GM12878 (cell line): ENCODE results near the gene UBE3C. TPM values are rescaled to one million over a fixed set of nuclear protein-coding genes. Genes with fewer than 3 reads are reported as not detected.

Experiments
- ATAC-seq: fragments of 200-7000 bp; cut with Tn5 transposase; 3 replicates; pipeline ENCODE4 v1.9.1; 2020; ENCODE audit warnings: mild to moderate bottlenecking, moderate library complexity
- BruUV-seq: library from RNA; stranded (reverse); fragments of 400-500 nt; replicated peaks from 2 replicates; lab custom pipeline; 2021; lab: Mats Ljungman, UMichigan
- CTCF ChIA-PET: fragments of 300-600 bp; sonication (Branson Sonifier 250); formaldehyde crosslinking; extraction: SDS; loops from one replicate; lab custom pipeline; 2021; ENCODE audit warnings: inconsistent platforms; lab: Yijun Ruan, JAX
- POLR2A ChIA-PET: fragments of 350-600 bp; formaldehyde crosslinking; extraction: SDS; loops from one replicate; lab custom pipeline; 2021; ENCODE audit warnings: inconsistent platforms; lab: Charles Lee
- RAD21 ChIA-PET: fragments of 300-600 bp; sonication (Branson Sonifier 250); formaldehyde crosslinking; loops from one replicate; lab custom pipeline; 2023; ENCODE audit warnings: antibody characterized with exemption; ENCODE audit not compliant: unreplicated experiment; lab: Charles Lee
- SMC1A ChIA-PET: fragments of 300-600 bp; sonication (Branson Sonifier 250); formaldehyde crosslinking; loops from one replicate; lab custom pipeline; 2023; ENCODE audit not compliant: unreplicated experiment, uncharacterized antibody; lab: Charles Lee
- DNase-seq: peaks from one replicate; pipeline ENCODE4 v3.0.0-alpha.2; 2011; ENCODE audit warnings: low read depth, low spot score
- FAIRE-seq: peaks from 3 replicates; lab custom pipeline; 2011; peaks lifted over from hg19 to GRCh38; lab: Jason Lieb, UNC
- H2AFZ ChIP-seq: 2 replicates; pipeline ENCODE4 v1.6.0; 2011; ENCODE audit warnings: low read depth, low read length, control low read depth; ENCODE audit not compliant: control insufficient read depth
- H3K27ac ChIP-seq: 2 replicates; pipeline ENCODE4 v1.5.1; 2011; ENCODE audit warnings: control low read depth; ENCODE audit not compliant: control insufficient read depth, insufficient read depth
- H3K27me3 ChIP-seq, 2 experiments: replicated peaks in 1 of 2; 2 replicates each; pipeline versions ENCODE4 v1.6.0 to v1.6.1; 2011; ENCODE audit warnings: low read length in 1 of 2; ENCODE audit not compliant: control insufficient read depth in 2 of 2, insufficient read depth in 2 of 2
- H3K36me3 ChIP-seq, 2 experiments: 2 replicates each; pipeline ENCODE4 v1.5.1; 2011; ENCODE audit warnings: low read length in 1 of 2; ENCODE audit not compliant: control insufficient read depth in 2 of 2, insufficient read depth in 2 of 2
- H3K4me1 ChIP-seq: 2 replicates; pipeline ENCODE4 v1.6.1; 2011; ENCODE audit warnings: mild to moderate bottlenecking, low read length, moderate library complexity, mixed read lengths; ENCODE audit not compliant: control insufficient read depth, insufficient read depth
- H3K4me2 ChIP-seq: 2 replicates; pipeline ENCODE4 v1.6.0; 2011; ENCODE audit warnings: control low read depth; ENCODE audit not compliant: control insufficient read depth, insufficient read depth
- H3K4me3 ChIP-seq: fragments of 200-600 bp; sonication (generic); 2 replicates; pipeline ENCODE4 v1.5.1; 2016
- H3K79me2 ChIP-seq: 2 replicates; pipeline ENCODE4 v1.6.0; 2011; ENCODE audit warnings: low read length; ENCODE audit not compliant: control insufficient read depth, insufficient read depth
- H3K9ac ChIP-seq: 2 replicates; pipeline ENCODE4 v1.8.0; 2011; ENCODE audit warnings: low read length, control low read depth, mixed read lengths; ENCODE audit not compliant: control insufficient read depth, insufficient read depth
- H3K9me3 ChIP-seq: replicated peaks from 3 replicates; pipeline ENCODE4 v1.5.1; 2011; ENCODE audit warnings: mild to moderate bottlenecking, low read length; ENCODE audit not compliant: control insufficient read depth, insufficient read depth
- H4K20me1 ChIP-seq: 2 replicates; pipeline ENCODE4 v1.6.0; 2011; ENCODE audit not compliant: control insufficient read depth, insufficient read depth
- CHD4 ChIP-seq: fragments of 200-600 bp; sonication (generic); IDR thresholded peaks from 2 replicates; pipeline ENCODE4 v1.6.1; 2016; ENCODE audit warnings: mild to moderate bottlenecking
- CTCF ChIP-seq, 3 experiments: IDR thresholded peaks in 2 of 3; conservative IDR thresholded peaks in 1 of 3; 2 replicates each; pipeline ENCODE4 v1.5.1; 2011; ENCODE audit warnings: low read depth in 3 of 3, low read length in 3 of 3, mild to moderate bottlenecking in 3 of 3, control low read depth in 2 of 3, moderate library complexity in 2 of 3, inconsistent platforms in 1 of 3, mixed read lengths in 1 of 3; ENCODE audit not compliant: control insufficient read depth in 2 of 3, insufficient read depth in 1 of 3; ENCODE audit errors: extremely low read depth in 1 of 3
- ESRRA ChIP-seq: IDR thresholded peaks from 2 replicates; pipeline ENCODE4 v1.6.1; 2012; ENCODE audit warnings: mild to moderate bottlenecking, low read length, improper control_type of control experiment
- HDAC6 ChIP-seq: fragments of 200-600 bp; sonication (generic); IDR thresholded peaks from one replicate; pipeline ENCODE4 v1.8.0; 2017; ENCODE audit warnings: antibody characterized with exemption; ENCODE audit not compliant: unreplicated experiment
- IRF5 ChIP-seq: fragments of 450-650 bp; IDR thresholded peaks from 2 replicates; pipeline ENCODE4 v1.6.1; 2017; ENCODE audit warnings: borderline replicate concordance
- PML ChIP-seq: IDR thresholded peaks from 2 replicates; pipeline ENCODE4 v1.6.1; 2012; ENCODE audit warnings: low read length, inconsistent platforms
- RAD21 ChIP-seq: IDR thresholded peaks from 2 replicates; pipeline ENCODE4 v1.6.1; 2011; ENCODE audit warnings: mild to moderate bottlenecking, low read depth, low read length, moderate library complexity; ENCODE audit not compliant: insufficient read depth
- RUNX3 ChIP-seq: IDR thresholded peaks from 2 replicates; pipeline ENCODE4 v1.6.1; 2012; ENCODE audit warnings: low read length, inconsistent platforms
- SKIL ChIP-seq: fragments of 450-650 bp; IDR thresholded peaks from 2 replicates; pipeline ENCODE4 v1.6.1; 2017; ENCODE audit warnings: mild to moderate bottlenecking, low read depth, inconsistent platforms; ENCODE audit not compliant: poor library complexity, severe bottlenecking
- SMAD1 ChIP-seq: fragments of 450-650 bp; IDR thresholded peaks from 2 replicates; pipeline ENCODE4 v1.6.1; 2018; ENCODE audit warnings: mild to moderate bottlenecking, low read depth; ENCODE audit not compliant: partially characterized antibody
- ZBTB33 ChIP-seq: fragments of 450-650 bp; IDR thresholded peaks from 2 replicates; pipeline ENCODE4 v1.6.1; 2017; ENCODE audit warnings: mild to moderate bottlenecking
- WGBS: methylation state at CpG from one replicate; pipeline ENCODE4 v1.1.6; 2016; ENCODE audit warnings: low lambda C conversion rate; ENCODE audit not compliant: insufficient replicate concordance, insufficient coverage; ENCODE audit errors: missing lambda C conversion rate; 5-methylcytosine and 5-hydroxymethylcytosine counted together
- in situ Hi-C: fragments of 300-500 bp; cut with MboI; formaldehyde crosslinking; loops from 9 replicates; pipeline ENCODE4 v1.14.3; 2018; ENCODE audit warnings: mixed read lengths
- intact Hi-C: fragments of 100-400 bp; cut with micrococcal nuclease; formaldehyde crosslinking; loops from one replicate; pipeline ENCODE4 v1.14.2; 2022; ENCODE audit not compliant: unreplicated experiment
- polyA plus RNA-seq, 11 experiments: library from polyadenylated mRNA; depleted of rRNA in 4 of 11; unstranded in 6 of 11; stranded (reverse) in 5 of 11; fragments of >200 nt; fragmentation: Nextera tagmentation in 4 of 11; fragmentation: Illumina TruSeq in 1 of 11; extraction: Ambion mirVana in 4 of 11; extraction: Trizol in 1 of 11; gene quantifications; 1 replicate in 1 of 11; 2 replicates in 10 of 11; pipeline versions ENCODE4 v1.2.1 to v1.2.3, GENCODE V29; 2011 to 2016; ENCODE audit warnings: inconsistent platforms in 2 of 11, missing spikeins in 2 of 11, low read depth in 1 of 11
- total RNA-seq, 4 experiments: library from RNA; depleted of rRNA in 3 of 4; stranded (reverse); fragments of >200 nt in 3 of 4; fragmentation: Illumina TruSeq in 1 of 4; extraction: Trizol in 1 of 4; gene quantifications; 2 replicates each; pipeline versions ENCODE4 v1.2.1 to v1.2.3, GENCODE V29; 2013 to 2021

Gene UBE3C
- total and polyA plus RNA-seq, 10 of the 15 experiments (the other 5 are each of a cell fraction or from before 2014, with no cell fraction given): 7.9 to 65.9 (median 45.2) TPM

- WGBS: 57% methylated on average over 8 of the region's 8 CpGs
- peaks cover 0 to 2% of the 10 kb centered on the region in 2 experiments; a peak in 3 of 4 replicates for H3K36me3 ChIP-seq
- no peaks in the 10 kb centered on the region for H3K4me1 ChIP-seq
- H2AFZ ChIP-seq: no peak overlapping the region
- in situ Hi-C loops (no loop called here), intact Hi-C loops (no loop called here)
- ChIA-PET CTCF (interaction anchor here (0.6 to 1.6 kb wide), 2 partner anchors 40 to 177 kb away, joined by 3 to 5 read pairs; no protein-coding TSS in a partner anchor), POLR2A (no interaction called here), SMC1A (interaction anchor here (1.4 kb wide), 1 partner anchor 10 kb away, joined by 3 read pairs; no protein-coding TSS in a partner anchor), RAD21 (interaction anchor here (1.0 kb wide), 1 partner anchor 43 kb away, joined by 3 read pairs; no protein-coding TSS in a partner anchor)
- H3K9ac ChIP-seq: no peak overlapping the region
- H3K4me2 ChIP-seq: no peak overlapping the region
- DNase-seq (no peak), FAIRE-seq (no peak), ATAC-seq (peak; percentile 47; the same call in 2 of the 3 replicates)
- H3K27me3 ChIP-seq: no peaks in the 10 kb centered on the region
- no peaks in the 10 kb centered on the region for H3K79me2 ChIP-seq
- no peak overlapping the region for H3K27ac ChIP-seq
- H3K9me3 ChIP-seq: no peaks in the 10 kb centered on the region
- no peak overlapping the region for H3K4me3 ChIP-seq
- H4K20me1 ChIP-seq: no peaks in the 10 kb centered on the region
- BruUV-seq: no TSS peak
- TF ChIP-seq RUNX3: no peak
- no peak for TF ChIP-seq ZBTB33
- TF ChIP-seq SKIL: no peak
- TF ChIP-seq SMAD1: no peak
- TF ChIP-seq PML: no peak
- TF ChIP-seq RAD21: peak; percentile 22; the same call in 1 of the 2 replicates
- no peak for TF ChIP-seq CHD4
- TF ChIP-seq ESRRA: no peak
- no peak for TF ChIP-seq IRF5
- peak; percentile 17 to 44 (median 34); a peak in 4 of 6 replicates for TF ChIP-seq CTCF (IDR thresholded peaks at IDR 0.05 in 2 of 3, conservative IDR thresholded peaks at IDR 0.05 in 1 of 3; ENCODE audit: control insufficient read depth in 2 of 3, extremely low read depth in 1 of 3, insufficient read depth in 1 of 3, low read depth in 3 of 3, low read length in 3 of 3)
- TF ChIP-seq HDAC6: no peak
These were observed 90.2 kb downstream of the UBE3C start for GRCh38 chr7:157228864-157229422.
